DMS79 (cell line): Measurements from ENCODE around the gene PDXP.

Source experiments
- DNase-seq: peaks from one replicate; lab custom pipeline; 2025; lab: John Stamatoyannopoulos, UW

The PDXP gene

GRCh38 chr22:37697538-37697835, 39.0 kb downstream of the PDXP start:
- no peak for DNase-seq

- no peak for DNase-seq
Observed at GRCh38 chr22:37701141-37701786, 42.7 kb downstream of the PDXP start.

DNA sequence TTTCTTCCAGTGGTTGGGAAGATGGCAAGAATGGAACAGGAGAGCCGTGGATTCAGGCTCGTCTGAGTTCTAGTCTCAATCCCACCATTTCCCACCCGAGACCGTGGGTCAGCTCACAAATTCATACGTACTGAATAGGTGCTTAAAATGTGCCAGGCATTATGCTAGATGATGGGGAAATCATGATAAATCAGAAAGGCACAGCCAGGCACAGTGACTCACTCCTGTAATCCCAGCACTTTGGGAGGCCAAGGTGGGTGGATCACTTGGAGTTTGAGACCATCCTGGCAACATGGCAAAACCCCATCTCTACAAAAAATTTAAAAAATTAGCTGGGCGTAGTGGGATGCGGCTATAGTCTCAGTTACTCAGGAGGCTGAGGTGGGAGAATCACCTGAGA, 45.4 kb downstream of the PDXP start:
- DNase-seq = no peak

DNA sequence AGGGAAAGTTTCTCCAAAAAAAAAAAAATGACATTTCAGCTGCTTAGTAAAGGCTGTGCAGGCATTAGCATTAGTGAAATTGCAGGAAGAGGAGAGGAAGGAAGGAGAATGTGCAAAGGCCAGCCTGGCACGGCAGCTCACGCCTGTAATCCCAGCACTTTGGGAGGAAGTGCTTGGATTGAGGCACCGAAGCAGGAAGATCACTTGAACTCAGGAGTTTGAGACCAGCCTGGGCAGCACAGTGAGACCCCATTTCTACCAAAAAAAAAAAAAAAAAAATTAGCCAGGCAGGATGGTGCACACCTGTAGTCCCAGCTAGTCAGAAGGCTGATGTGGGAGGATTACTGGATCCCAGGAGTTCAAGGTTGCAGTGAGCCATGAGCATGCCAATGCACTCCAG, 46.1 kb downstream of the PDXP start:
- DNase-seq = no peak

GRCh38 chr22:37705205-37705604, 46.7 kb downstream of the PDXP start:
- DNase-seq = no peak

- DNase-seq = no peak
Observed at GRCh38 chr22:37708580-37709444, 50.3 kb downstream of the PDXP start.

- DNase-seq = no peak
Observed at GRCh38 chr22:37709445-37709765, 50.9 kb downstream of the PDXP start.

- DNase-seq = no peak
Observed at GRCh38 chr22:37710675-37711074, 52.2 kb downstream of the PDXP start.

GRCh38 chr22:37711490-37711889, 53.0 kb downstream of the PDXP start:
- no peak for DNase-seq

DNA sequence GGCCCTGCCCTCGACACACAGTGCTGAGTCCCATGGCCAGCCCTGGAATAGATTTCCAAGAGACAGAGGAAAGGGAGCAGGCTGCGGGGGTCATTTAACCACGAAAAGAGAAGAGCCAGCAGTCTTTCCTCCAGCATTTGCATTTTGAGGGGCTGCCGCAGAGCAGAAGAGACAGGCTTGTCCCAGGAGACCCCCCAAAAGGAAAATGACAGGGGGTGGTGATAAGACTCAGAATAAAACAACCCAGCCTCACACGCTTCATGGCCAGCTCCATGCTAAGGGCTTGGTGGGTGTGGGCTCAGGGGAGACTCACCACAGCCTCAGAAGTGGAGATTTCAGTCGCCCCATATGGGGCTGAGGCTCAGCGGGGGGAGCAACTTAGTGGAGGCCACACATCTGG, 55.2 kb downstream of the PDXP start:
- no peak for DNase-seq

- DNase-seq = no peak
Observed at GRCh38 chr22:37714634-37715033, 56.1 kb downstream of the PDXP start.

DNA sequence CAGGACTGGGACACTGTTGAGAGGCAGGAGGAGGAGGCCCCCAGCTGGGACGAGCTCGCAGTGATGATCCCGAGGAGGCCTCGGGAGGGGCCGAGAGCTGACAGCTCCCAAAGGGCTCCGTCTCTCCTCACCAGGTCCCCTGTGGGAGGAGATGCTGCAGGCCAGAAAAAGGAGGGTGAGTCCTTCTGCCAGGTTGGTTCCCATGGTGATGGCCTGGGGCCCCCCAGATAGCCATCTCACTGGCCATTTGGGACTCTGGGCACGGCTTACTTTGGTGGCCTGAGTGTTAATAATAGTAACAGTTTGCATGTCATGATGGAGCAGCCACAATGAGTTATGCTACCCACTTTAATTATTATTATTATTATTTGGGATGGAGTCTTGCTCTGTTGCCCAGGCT, 57.2 kb downstream of the PDXP start:
- DNase-seq = no peak
